NCI-H82 treated with DMSO at 0.1 percent for 48 hours (cell line): Measurements from ENCODE around the gene RNFT1.
"Not testable (repeated sequence)": the region's sequence is repeated elsewhere in the genome, so short reads cannot be mapped to it uniquely, and the experiment has no call there.

Experiments
- DNase-seq: peaks from one replicate; lab custom pipeline; 2025; ENCODE audit not compliant: unreplicated experiment; lab: John Stamatoyannopoulos, UW

RNFT1 gene, protein sequence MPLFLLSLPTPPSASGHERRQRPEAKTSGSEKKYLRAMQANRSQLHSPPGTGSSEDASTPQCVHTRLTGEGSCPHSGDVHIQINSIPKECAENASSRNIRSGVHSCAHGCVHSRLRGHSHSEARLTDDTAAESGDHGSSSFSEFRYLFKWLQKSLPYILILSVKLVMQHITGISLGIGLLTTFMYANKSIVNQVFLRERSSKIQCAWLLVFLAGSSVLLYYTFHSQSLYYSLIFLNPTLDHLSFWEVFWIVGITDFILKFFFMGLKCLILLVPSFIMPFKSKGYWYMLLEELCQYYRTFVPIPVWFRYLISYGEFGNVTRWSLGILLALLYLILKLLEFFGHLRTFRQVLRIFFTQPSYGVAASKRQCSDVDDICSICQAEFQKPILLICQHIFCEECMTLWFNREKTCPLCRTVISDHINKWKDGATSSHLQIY

DNA sequence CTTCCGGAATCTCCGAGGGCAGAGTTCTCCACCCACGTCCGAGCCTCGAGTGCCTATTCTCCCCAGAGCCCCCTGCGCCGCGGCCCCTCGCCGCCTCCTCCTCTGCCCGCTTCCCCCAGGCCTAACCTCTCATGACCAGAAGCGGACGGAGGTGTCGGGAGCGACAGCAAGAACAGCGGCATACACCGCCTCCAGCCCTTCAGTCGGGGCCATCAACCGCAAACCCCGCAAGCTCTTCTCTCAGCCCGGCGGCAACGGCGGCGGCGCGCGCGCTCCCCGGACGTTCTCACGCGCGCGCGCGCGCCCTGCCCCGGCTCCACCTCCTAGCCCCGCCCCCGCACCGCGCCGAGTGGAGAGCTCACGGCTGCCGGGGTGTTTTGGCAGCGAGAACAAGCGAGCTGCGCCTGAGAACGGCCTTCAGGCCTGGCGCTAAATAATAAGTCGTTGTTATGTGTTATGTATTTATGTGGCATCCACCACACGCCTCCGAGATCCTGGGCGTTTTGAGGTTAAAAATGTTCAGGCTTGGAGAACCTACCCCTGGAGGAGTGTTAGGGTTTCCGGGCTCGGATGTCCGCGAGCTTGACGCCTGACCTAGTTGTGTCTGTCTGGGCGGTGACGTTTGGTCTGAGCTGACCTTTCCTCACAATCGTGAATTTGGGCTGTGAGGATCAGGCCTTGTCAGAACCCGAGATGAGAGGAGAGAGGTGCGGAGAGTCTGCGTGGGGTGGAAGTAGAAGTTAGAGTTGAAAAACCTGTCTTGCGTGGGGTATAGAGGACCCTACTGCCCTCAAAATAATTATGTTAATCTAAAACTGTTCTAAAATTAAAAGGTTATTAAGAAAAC lies at the start of gene RNFT1:
TSS of gene RNFT1 (minus strand) at position 259 of the 847 bp plus-strand sequence. CDS start at position 182, 77 bp downstream.
- DNase-seq = peak; percentile 31

GRCh38 chr17:60009326-60009725 lies 44.8 kb upstream of the RNFT1 start:
- not testable (repeated sequence) for DNase-seq

- not testable (repeated sequence) for DNase-seq
Measured at GRCh38 chr17:60008377-60008776, 43.8 kb upstream of the RNFT1 start.

GRCh38 chr17:60006160-60006559 lies 41.6 kb upstream of the RNFT1 start:
- DNase-seq = no peak

GRCh38 chr17:60004561-60004960 lies 40.0 kb upstream of the RNFT1 start:
- not testable (repeated sequence) for DNase-seq

GRCh38 chr17:60002405-60002804 lies 37.9 kb upstream of the RNFT1 start:
- DNase-seq = not testable (repeated sequence)

DNA sequence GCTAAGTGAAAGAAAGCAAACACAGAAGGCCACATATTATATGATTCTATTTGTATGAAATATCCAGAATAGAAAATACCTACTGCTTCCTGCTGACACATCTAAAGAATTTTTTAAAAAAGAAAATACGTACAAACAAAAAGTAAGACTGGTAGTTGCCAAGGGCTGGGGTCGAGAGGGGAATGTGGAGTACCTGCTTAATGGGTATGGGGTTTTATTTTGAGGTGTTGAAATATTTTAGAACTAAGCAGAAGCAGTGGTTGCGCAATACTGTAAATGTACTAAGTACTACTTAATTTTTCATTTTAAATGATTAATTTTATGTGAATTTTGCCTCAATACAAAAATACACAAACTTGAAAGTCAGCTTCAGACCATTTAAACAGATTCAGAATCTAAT lies 32.1 kb upstream of the RNFT1 start:
- DNase-seq = not testable (repeated sequence)

GRCh38 chr17:59975166-59975565 lies 10.6 kb upstream of the RNFT1 start:
- not testable (repeated sequence) for DNase-seq

DNA sequence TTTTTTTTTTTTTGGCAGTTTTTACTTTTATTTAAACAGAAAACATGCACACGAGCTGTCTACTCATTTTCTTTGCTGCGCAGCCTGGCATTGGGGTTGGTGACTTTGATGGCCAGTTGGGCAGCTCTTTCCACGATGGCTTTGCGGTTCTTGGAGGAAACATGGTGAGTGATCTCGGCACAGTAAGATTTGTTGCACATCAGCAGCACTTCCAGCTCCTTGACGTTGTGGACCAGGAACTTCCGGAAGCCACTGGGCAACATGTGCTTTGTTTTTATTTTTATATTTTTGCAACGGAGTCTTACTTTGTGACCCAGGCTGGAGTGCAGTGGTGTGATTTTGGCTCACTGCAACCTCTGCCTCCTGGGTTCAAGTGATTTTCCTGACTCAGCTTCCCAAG lies 8.9 kb upstream of the RNFT1 start:
- not testable (repeated sequence) for DNase-seq

- no peak for DNase-seq
Measured at GRCh38 chr17:59972778-59973177, 8.2 kb upstream of the RNFT1 start.

GRCh38 chr17:59971771-59972170 lies 7.2 kb upstream of the RNFT1 start:
- not testable (repeated sequence) for DNase-seq

DNA sequence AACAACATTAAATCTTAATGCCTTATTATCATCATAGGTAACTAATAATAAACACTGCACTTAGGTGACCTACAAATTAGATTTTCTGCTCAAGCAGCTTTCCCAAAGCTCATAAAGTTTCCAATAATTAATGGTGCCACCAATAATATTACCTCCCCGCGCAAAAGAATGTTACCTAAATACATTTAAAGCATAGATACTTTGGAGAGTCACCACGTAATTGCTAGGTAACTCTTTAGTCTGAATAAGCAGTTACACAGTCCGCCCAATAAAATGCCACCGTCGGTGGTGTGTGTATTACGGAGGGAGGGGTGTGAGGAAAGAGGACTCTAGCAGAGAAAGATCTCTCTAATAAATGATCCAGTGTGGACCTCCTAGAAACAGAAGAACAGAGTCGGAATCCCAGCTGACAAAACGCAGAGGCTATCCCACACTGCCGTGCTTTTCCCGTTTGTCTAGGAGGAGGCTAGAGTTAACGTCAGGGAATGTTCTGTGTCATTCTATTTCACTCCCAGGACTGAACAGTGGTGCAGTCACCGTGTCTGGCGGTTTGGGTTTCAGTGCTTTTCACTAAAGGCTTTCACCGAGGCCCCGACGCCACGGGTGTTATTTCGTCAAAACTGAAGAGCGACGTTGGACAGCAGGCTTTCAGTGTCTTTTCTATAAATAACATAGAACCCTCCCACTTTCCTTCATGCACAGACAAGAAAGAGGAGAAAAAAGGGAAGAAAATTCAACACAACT lies 630 bp downstream of the RNFT1 start:
- no peak for DNase-seq

DNA sequence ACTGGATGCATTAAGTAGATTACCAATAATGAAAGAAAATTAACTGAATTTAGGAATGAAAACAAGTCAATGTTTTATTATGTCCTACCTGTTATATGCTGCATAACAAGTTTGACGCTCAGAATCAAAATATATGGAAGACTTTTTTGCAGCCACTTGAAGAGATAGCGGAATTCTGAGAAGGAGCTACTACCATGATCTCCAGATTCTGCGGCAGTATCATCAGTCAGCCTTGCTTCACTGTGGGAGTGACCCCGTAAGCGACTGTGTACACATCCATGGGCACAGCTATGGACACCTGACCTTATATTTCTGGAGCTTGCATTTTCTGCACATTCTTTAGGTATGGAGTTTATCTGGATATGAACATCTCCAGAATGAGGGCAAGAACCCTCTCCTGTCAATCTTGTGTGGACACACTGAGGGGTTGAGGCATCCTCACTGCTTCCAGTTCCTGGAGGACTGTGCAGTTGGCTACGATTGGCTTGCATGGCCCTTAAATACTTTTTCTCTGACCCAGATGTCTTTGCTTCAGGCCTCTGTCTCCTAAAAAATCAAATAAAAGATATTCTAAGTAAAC lies 1.7 kb downstream of the RNFT1 start:
- no peak for DNase-seq

DNA sequence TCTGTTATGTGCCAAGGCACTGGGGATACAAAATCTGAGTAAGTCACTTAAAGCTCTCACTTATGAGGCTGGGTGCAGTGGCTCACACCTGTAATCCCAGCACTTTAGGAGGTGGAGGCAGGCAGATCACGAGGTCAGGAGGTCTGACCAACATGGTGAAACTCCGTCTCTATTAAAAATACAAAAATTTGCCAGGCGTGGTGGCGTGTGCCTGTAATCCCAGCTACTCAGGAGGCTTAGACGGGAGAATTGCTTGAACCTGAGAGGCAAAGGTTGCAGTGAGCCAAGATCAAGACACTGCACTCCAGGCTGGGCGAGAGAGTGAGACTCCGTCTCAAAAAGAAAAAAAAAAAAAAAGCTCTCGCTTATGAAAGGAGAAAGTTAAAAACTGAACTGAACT lies 5.0 kb downstream of the RNFT1 start:
- DNase-seq = not testable (repeated sequence)

GRCh38 chr17:59954856-59955255 lies 9.7 kb downstream of the RNFT1 start:
- no peak for DNase-seq

- DNase-seq = no peak
Measured at GRCh38 chr17:59950049-59950448, 14.5 kb downstream of the RNFT1 start.

DNA sequence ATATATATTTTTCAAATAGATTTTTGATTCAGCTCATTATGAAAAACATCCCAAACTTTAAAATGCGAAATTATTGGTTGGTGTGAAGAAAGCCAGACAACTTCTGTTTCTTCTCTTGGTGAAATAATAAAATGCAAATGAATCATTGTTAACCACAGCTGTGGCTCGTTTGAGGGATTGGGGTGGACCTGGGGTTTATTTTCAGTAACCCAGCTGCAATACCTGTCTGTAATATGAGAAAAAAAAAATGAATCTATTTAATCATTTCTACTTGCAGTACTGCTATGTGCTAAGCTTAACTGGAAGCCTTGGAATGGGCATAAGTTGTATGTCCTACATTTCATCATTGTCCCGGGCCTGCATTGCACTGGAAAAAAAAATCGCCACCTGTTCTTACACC lies 17.2 kb downstream of the RNFT1 start:
- not testable (repeated sequence) for DNase-seq

GRCh38 chr17:59946433-59946832 lies 18.1 kb downstream of the RNFT1 start:
- not testable (repeated sequence) for DNase-seq

- DNase-seq = no peak
Measured at GRCh38 chr17:59941131-59941530, 23.4 kb downstream of the RNFT1 start.

DNA sequence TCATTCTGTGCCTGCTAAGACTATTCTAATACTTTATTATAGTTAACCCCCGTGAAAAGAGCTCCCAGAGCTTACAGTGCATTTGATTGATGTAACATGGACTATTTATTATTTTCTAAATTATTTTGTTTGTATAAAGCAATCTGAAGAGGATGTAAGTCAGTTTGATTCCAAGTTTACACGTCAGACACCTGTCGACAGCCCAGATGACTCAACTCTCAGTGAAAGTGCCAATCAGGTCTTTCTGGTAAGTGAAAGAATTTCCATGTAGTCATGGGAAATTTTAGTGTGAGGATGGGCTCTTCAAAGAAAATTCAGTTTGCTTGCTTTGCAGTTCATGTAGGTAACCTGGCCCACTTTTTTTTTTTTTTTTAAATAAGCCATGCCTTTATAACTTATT lies 23.8 kb downstream of the RNFT1 start:
- not testable (repeated sequence) for DNase-seq

DNA sequence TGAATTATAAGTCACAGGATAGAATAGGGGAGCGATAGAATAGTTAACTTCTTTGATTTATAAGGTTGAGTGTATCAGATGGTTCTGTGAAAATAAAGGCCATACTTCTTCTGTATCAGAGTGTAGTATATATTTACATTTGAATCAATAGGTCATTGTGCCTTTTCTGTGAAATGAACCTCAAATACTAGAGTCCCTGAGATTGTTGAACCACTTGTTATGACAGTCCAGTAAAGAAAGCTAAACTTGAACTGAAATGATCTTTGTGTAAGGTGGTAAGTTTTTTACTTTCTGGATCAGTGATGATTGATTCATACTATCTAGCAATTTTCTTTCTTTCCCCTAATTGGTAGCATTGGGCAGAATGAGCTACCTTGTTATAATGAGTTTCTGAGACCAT lies 31.2 kb downstream of the RNFT1 start:
- DNase-seq = not testable (repeated sequence)
